ENCODE results near the gene KNOP1. TPM values are rescaled to one million over a fixed set of nuclear protein-coding genes. Genes with fewer than 3 reads are reported as not detected.

KNOP1 gene, protein sequence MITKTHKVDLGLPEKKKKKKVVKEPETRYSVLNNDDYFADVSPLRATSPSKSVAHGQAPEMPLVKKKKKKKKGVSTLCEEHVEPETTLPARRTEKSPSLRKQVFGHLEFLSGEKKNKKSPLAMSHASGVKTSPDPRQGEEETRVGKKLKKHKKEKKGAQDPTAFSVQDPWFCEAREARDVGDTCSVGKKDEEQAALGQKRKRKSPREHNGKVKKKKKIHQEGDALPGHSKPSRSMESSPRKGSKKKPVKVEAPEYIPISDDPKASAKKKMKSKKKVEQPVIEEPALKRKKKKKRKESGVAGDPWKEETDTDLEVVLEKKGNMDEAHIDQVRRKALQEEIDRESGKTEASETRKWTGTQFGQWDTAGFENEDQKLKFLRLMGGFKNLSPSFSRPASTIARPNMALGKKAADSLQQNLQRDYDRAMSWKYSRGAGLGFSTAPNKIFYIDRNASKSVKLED
- 1.8 and 3.6 TPM in 2 replicates for total RNA-seq (2014; rRNA removed; shearing (Covaris generic); ENCODE audit: low replicate concordance)

DNA sequence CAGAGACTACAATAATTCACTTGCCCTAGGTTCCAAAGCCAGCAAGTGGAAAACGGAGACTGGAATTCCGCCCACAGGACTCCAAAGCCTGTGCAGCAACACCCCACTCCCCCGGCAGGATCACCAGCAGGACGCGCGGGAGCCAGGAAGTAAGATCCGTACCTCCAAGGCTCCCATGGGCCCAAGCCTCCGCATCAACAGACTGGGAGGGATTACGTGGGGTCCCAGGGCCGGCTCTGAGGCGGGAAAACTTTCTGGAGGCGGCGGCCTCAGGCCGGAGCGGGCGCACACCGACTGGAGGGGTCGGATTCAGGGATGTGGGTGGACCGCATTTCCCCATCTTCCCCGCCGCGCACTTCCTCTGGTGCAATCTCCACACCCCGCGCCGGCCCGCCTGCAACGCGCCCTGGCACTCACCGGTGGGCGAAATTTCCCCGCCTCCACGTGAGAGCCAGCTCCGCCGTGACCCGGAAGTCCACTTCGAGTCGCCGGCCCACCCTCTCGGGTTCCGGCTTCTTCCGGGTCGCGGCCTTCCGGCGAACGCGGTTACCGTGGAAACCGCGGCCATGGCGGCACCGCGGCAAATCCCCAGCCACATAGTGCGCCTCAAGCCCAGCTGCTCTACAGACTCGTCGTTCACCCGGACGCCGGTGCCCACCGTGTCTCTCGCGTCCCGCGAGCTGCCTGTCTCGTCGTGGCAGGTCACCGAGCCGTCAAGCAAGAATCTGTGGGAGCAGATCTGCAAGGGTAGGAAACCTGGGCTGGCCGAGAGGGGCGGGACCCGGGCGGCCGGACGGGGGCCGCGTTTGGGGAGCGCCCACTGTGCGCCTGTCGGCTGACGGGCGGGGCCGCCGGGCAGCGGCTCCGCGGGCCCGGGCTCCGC is at the start of gene KNOP1, which contains the start of gene IQCK:
TSS of gene KNOP1 (minus strand) at position 487 of the 883 bp plus-strand sequence. CDS start 3,192 bp downstream, outside the sequence.
TSS of gene IQCK (plus strand) at position 531 of the 883 bp plus-strand sequence. CDS start at position 567, 36 bp downstream.
- Histone ChIP-seq H3K27me3 (ENCODE audit: low read length) (no peaks in the 10 kb centered on the region), H3K27ac (ENCODE audit: low read length) (no peak within 1 kb of the TSS), H3K4me3 (ENCODE audit: low read length) (peak within 1 kb of the TSS; percentile 94), H2AFZ (ENCODE audit: low read length) (0 out of 2 replicates have a peak within 1 kb of the TSS, but pooled peaks have one; percentile 75), H3K9me3 (ENCODE audit: low read length) (no peaks in the 10 kb centered on the region), H3K9me2 (replicated peaks; ENCODE audit: insufficient read depth, low read length) (no peaks in the 10 kb centered on the region), H3K4me2 (ENCODE audit: low read depth, low read length, poor library complexity, severe bottlenecking) (peak within 1 kb of the TSS; percentile 76), H3K4me1 (ENCODE audit: low read length) (peaks cover 15% of the 10 kb centered on the region), H4K20me1 (ENCODE audit: insufficient read depth, low read depth, low read length) (no peaks in the 10 kb centered on the region), H3K79me2 (ENCODE audit: low read length) (peaks cover 29% of the 10 kb centered on the region), H3K36me3 (ENCODE audit: insufficient read depth, low read length) (no peaks in the 10 kb centered on the region), H3K9ac (ENCODE audit: low read length) (peak within 1 kb of the TSS; percentile 86)
- DNase-seq = peak; percentile 91

DNA sequence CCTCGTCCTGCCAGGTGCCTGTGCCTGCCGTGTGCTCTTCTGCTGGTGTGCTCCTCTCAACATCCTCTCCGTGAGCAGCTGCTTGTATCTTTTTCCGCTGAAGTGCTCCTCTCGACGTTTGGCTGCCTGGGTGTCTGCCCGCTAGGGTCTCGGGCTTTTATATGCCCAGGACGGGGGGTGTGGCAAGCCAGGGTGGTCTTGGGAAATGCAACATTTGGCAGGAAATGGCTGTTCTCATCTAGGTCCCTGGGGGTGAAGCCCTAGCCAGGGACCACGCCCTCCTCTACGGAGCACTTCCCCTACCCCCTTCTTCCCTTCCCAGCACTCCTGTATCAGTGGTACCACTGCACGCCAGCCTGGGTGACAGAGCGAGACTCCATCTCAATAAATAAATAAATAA is 49.5 kb upstream of the KNOP1 start:
- Histone ChIP-seq H3K27ac (ENCODE audit: low read length) (no peak overlapping the region), H3K4me2 (ENCODE audit: low read depth, low read length, poor library complexity, severe bottlenecking) (no peak overlapping the region), H3K27me3 (ENCODE audit: low read length) (no peaks in the 10 kb centered on the region), H3K9me2 (replicated peaks; ENCODE audit: insufficient read depth, low read length) (no peaks in the 10 kb centered on the region), H3K9ac (ENCODE audit: low read length) (no peak overlapping the region), H3K36me3 (ENCODE audit: insufficient read depth, low read length) (no peaks in the 10 kb centered on the region), H2AFZ (ENCODE audit: low read length) (no peak overlapping the region), H3K9me3 (ENCODE audit: low read length) (no peaks in the 10 kb centered on the region), H3K4me1 (ENCODE audit: low read length) (no peaks in the 10 kb centered on the region), H4K20me1 (ENCODE audit: insufficient read depth, low read depth, low read length) (no peaks in the 10 kb centered on the region), H3K4me3 (ENCODE audit: low read length) (no peak overlapping the region), H3K79me2 (ENCODE audit: low read length) (no peaks in the 10 kb centered on the region)
- no peak for DNase-seq

- Histone ChIP-seq H3K4me2 (ENCODE audit: low read depth, low read length, poor library complexity, severe bottlenecking) (no peak overlapping the region), H3K27ac (ENCODE audit: low read length) (no peak overlapping the region), H4K20me1 (ENCODE audit: insufficient read depth, low read depth, low read length) (no peaks in the 10 kb centered on the region), H3K79me2 (ENCODE audit: low read length) (no peaks in the 10 kb centered on the region), H3K9me3 (ENCODE audit: low read length) (no peaks in the 10 kb centered on the region), H2AFZ (ENCODE audit: low read length) (no peak overlapping the region), H3K27me3 (ENCODE audit: low read length) (no peaks in the 10 kb centered on the region), H3K4me3 (ENCODE audit: low read length) (no peak overlapping the region), H3K9me2 (replicated peaks; ENCODE audit: insufficient read depth, low read length) (no peaks in the 10 kb centered on the region), H3K36me3 (ENCODE audit: insufficient read depth, low read length) (no peaks in the 10 kb centered on the region), H3K9ac (ENCODE audit: low read length) (no peak overlapping the region), H3K4me1 (ENCODE audit: low read length) (no peaks in the 10 kb centered on the region)
- DNase-seq = no peak
Measured at GRCh38 chr16:19766988-19767387, 49.0 kb upstream of the KNOP1 start.

DNA sequence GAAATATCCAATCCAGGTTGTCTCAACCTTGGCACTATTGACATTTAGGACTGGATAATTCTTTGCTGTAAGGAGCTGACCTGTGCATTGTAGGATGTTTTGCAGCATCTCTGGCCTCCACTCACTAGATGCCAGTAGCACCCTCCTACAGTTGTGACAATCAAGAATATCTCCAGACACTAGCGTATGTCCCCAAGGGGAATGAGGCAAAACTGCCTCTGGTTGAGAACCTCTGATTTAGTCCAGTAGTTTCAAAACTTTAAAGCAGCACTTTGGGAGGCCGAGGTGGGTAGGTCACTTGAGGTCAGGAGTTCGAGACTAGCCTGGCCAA is 48.5 kb upstream of the KNOP1 start:
- H3K9ac ChIP-seq (ENCODE audit: low read length) = no peak overlapping the region
- no peaks in the 10 kb centered on the region for H3K27me3 ChIP-seq (ENCODE audit: low read length)
- no peak overlapping the region for H2AFZ ChIP-seq (ENCODE audit: low read length)
- no peak overlapping the region for H3K4me3 ChIP-seq (ENCODE audit: low read length)
- no peak overlapping the region for H3K4me2 ChIP-seq (ENCODE audit: low read depth, low read length, poor library complexity, severe bottlenecking)
- H4K20me1 ChIP-seq (ENCODE audit: insufficient read depth, low read depth, low read length) = no peaks in the 10 kb centered on the region
- H3K36me3 ChIP-seq (ENCODE audit: insufficient read depth, low read length) = no peaks in the 10 kb centered on the region
- H3K27ac ChIP-seq (ENCODE audit: low read length) = no peak overlapping the region
- H3K4me1 ChIP-seq (ENCODE audit: low read length) = no peaks in the 10 kb centered on the region
- H3K9me3 ChIP-seq (ENCODE audit: low read length) = no peaks in the 10 kb centered on the region
- H3K9me2 ChIP-seq (replicated peaks; ENCODE audit: insufficient read depth, low read length) = no peaks in the 10 kb centered on the region
- no peaks in the 10 kb centered on the region for H3K79me2 ChIP-seq (ENCODE audit: low read length)
- DNase-seq = no peak

DNA sequence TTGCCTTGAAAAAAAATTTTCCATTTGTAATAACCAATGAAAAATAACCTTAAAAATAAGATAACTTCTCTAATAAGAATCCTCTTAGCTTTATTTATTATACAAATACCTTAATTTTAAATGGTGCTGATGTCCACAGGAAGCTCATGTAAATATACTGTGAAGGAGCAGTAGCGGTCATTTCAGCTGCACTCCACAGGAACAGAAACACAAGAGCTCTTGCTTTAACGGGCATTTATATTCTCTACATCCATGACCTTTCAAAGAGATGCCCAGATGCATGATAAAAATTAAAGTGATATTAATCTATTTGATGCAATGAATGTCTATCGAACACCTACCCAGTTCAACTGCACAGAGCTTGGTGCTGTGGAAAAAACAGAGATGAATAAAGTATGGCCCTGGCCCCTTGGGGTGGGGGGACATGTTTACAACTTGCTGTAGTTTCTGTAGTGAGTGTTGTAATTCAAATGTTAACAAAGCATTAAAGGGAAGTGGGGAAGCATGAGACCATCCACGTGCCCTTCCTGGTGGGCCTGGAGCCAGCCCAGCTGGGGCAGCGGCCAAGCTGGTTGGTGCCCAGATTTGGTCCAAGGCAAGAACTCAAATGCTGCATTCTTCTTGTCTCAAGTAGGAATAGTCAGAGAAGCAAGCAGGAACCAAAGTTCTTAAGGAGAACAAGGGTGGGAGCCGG is 48.0 kb upstream of the KNOP1 start:
- Histone ChIP-seq H3K4me2 (ENCODE audit: low read depth, low read length, poor library complexity, severe bottlenecking) (no peak overlapping the region), H3K9me3 (ENCODE audit: low read length) (no peaks in the 10 kb centered on the region), H3K27ac (ENCODE audit: low read length) (no peak overlapping the region), H3K4me1 (ENCODE audit: low read length) (no peaks in the 10 kb centered on the region), H3K9ac (ENCODE audit: low read length) (no peak overlapping the region), H3K36me3 (ENCODE audit: insufficient read depth, low read length) (no peaks in the 10 kb centered on the region), H2AFZ (ENCODE audit: low read length) (no peak overlapping the region), H3K9me2 (replicated peaks; ENCODE audit: insufficient read depth, low read length) (no peaks in the 10 kb centered on the region), H3K27me3 (ENCODE audit: low read length) (no peaks in the 10 kb centered on the region), H3K4me3 (ENCODE audit: low read length) (no peak overlapping the region), H4K20me1 (ENCODE audit: insufficient read depth, low read depth, low read length) (no peaks in the 10 kb centered on the region), H3K79me2 (ENCODE audit: low read length) (no peaks in the 10 kb centered on the region)
- no peak for DNase-seq

- H2AFZ ChIP-seq (ENCODE audit: low read length) = no peak overlapping the region
- no peaks in the 10 kb centered on the region for H3K9me3 ChIP-seq (ENCODE audit: low read length)
- H3K4me2 ChIP-seq (ENCODE audit: low read depth, low read length, poor library complexity, severe bottlenecking) = no peak overlapping the region
Measured at GRCh38 chr16:19760356-19761060, 42.5 kb upstream of the KNOP1 start.

DNA sequence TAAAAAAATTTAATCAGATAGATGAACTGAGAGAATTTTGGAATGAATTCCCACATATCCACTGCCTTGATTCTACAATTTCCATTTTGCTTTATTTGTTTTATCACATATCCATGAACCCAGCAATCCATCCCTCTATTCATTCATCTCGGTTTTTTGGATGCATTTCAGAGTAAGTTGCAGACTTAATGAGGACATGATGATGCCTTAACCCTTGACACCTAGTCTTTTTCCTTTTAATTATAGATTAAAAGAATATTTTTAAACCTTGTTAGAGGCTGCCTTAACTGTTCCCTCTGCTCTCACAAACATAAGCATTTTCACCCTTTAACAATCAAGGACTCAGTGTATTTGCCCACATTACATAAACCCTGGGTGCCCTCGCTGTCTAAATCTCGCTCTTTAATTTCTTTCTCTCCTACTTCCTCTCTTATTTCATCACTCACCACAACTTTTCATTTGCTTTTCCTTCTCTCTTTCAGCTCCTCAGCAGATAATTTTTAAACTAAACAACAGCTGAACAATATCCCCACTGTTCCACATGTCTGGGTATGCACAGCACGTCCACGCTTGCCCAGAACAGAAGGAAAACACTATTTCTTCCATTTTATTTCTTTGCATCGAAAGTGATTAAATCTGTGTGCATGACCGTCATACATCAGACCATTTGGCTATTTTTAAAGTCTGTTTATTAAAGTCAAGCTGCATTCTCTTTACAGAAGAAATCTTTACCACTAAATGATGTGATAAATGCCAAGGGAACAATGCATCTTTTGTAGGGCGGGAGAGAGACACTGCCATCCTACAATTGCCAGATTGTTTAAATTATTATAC is 40.0 kb upstream of the KNOP1 start:
- H2AFZ ChIP-seq (ENCODE audit: low read length) = no peak overlapping the region
- no peaks in the 10 kb centered on the region for H3K9me3 ChIP-seq (ENCODE audit: low read length)
- H3K79me2 ChIP-seq (ENCODE audit: low read length) = no peaks in the 10 kb centered on the region
- H3K4me3 ChIP-seq (ENCODE audit: low read length) = no peak overlapping the region
- H3K4me2 ChIP-seq (ENCODE audit: low read depth, low read length, poor library complexity, severe bottlenecking) = no peak overlapping the region
- no peaks in the 10 kb centered on the region for H3K4me1 ChIP-seq (ENCODE audit: low read length)
- H3K27me3 ChIP-seq (ENCODE audit: low read length) = no peaks in the 10 kb centered on the region
- no peaks in the 10 kb centered on the region for H3K9me2 ChIP-seq (replicated peaks; ENCODE audit: insufficient read depth, low read length)
- H3K9ac ChIP-seq (ENCODE audit: low read length) = no peak overlapping the region
- H4K20me1 ChIP-seq (ENCODE audit: insufficient read depth, low read depth, low read length) = no peaks in the 10 kb centered on the region
- no peak for DNase-seq
- no peaks in the 10 kb centered on the region for H3K36me3 ChIP-seq (ENCODE audit: insufficient read depth, low read length)
- no peak overlapping the region for H3K27ac ChIP-seq (ENCODE audit: low read length)

More at GRCh38 chr16:19760356-19761060, 42.5 kb upstream of the KNOP1 start:
- no peaks in the 10 kb centered on the region for H3K9me2 ChIP-seq (replicated peaks; ENCODE audit: insufficient read depth, low read length)
- no peaks in the 10 kb centered on the region for H3K79me2 ChIP-seq (ENCODE audit: low read length)
- DNase-seq = no peak
- H3K9ac ChIP-seq (ENCODE audit: low read length) = no peak overlapping the region
- H3K27me3 ChIP-seq (ENCODE audit: low read length) = no peaks in the 10 kb centered on the region
- no peaks in the 10 kb centered on the region for H4K20me1 ChIP-seq (ENCODE audit: insufficient read depth, low read depth, low read length)
- no peaks in the 10 kb centered on the region for H3K36me3 ChIP-seq (ENCODE audit: insufficient read depth, low read length)
- no peaks in the 10 kb centered on the region for H3K4me1 ChIP-seq (ENCODE audit: low read length)
- H3K27ac ChIP-seq (ENCODE audit: low read length) = no peak overlapping the region
- H3K4me3 ChIP-seq (ENCODE audit: low read length) = no peak overlapping the region
